ENCODE measurements around the gene MIB1.

MIB1 gene

DNA sequence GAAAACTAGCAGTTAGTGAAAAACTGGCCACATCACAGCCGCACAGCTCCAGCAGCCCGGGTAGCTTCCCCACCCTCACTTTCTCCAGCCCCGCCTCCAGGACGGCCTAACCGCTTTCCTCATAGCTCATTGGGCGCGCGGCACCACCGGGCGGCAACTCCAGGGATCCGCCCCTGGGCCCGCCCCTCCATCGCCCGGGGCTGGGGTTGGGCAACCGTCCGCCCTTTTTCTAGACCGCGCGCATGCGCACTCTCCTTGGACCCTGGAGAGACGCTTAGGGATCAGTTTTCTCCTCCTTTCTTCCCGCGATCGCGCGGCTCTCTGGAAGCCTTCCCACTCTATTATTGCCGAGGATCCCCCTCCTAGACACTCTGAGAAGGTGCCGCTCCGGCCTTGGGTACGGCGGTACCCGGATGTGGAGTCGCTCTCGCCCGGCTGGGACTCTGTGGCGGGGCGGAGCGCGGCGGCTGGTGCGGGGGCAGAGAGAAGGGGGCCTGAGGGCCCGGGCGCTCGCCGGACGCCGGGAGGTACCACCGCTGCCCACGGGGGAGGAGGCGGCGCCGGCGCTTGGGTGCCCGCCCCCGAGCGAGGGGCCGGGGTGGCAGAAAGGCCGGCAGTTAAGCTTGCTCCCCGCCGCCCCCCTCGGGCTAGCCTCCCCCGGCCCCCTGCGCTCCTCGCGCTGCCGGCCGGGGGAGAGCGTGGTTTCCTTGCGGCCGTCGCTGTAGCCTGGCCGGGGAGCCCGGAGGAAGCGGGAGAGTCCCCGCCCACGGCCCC, at the start of gene MIB1:
MIB1 (plus strand) TSS at position 255 of the 774 bp plus-strand sequence. CDS start 792 bp downstream, outside the sequence.
- H3K9ac ChIP-seq (ENCODE audit: low read length) = peak within 1 kb of the TSS; percentile 88
- peak within 1 kb of the TSS; percentile 94 for H3K4me3 ChIP-seq (ENCODE audit: insufficient read depth, low read length, poor library complexity, severe bottlenecking)
- peak within 1 kb of the TSS; percentile 94 for H2AFZ ChIP-seq (ENCODE audit: low read depth, low read length, severe bottlenecking)
- no peaks in the 10 kb centered on the region for H3K36me3 ChIP-seq (ENCODE audit: low read length)
- no peaks in the 10 kb centered on the region for H3K9me3 ChIP-seq (ENCODE audit: insufficient read depth, low read length)
- no peaks in the 10 kb centered on the region for H3K9me2 ChIP-seq (replicated peaks; ENCODE audit: insufficient read depth, low read length)
- peak within 1 kb of the TSS; percentile 75 for H3K4me2 ChIP-seq (ENCODE audit: low read depth, low read length, poor library complexity, severe bottlenecking)
- no peaks in the 10 kb centered on the region for H3K27me3 ChIP-seq (ENCODE audit: low read length)
- peaks cover 19% of the 10 kb centered on the region; the same call in 1 of the 2 replicates for H3F3A ChIP-seq (ENCODE audit: insufficient read depth)
- peaks cover 43% of the 10 kb centered on the region for H3K79me2 ChIP-seq (ENCODE audit: insufficient read depth, low read length)
- peaks cover 23% of the 10 kb centered on the region; the same call in 1 of the 2 replicates for H4K20me1 ChIP-seq (ENCODE audit: low read depth, low read length)
- TF ChIP-seq EZH2phosphoT487 (conservative IDR thresholded peaks at IDR 0.05; ENCODE audit: low read length) = no peak
- TF ChIP-seq, protein P1, sequence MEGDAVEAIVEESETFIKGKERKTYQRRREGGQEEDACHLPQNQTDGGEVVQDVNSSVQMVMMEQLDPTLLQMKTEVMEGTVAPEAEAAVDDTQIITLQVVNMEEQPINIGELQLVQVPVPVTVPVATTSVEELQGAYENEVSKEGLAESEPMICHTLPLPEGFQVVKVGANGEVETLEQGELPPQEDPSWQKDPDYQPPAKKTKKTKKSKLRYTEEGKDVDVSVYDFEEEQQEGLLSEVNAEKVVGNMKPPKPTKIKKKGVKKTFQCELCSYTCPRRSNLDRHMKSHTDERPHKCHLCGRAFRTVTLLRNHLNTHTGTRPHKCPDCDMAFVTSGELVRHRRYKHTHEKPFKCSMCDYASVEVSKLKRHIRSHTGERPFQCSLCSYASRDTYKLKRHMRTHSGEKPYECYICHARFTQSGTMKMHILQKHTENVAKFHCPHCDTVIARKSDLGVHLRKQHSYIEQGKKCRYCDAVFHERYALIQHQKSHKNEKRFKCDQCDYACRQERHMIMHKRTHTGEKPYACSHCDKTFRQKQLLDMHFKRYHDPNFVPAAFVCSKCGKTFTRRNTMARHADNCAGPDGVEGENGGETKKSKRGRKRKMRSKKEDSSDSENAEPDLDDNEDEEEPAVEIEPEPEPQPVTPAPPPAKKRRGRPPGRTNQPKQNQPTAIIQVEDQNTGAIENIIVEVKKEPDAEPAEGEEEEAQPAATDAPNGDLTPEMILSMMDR (IDR thresholded peaks at IDR 0.05; ENCODE audit: insufficient read depth, low read length, poor library complexity, severe bottlenecking) = no peak
- peak within 1 kb of the TSS; percentile 80 for H3K27ac ChIP-seq (ENCODE audit: low read depth, low read length)

DNA sequence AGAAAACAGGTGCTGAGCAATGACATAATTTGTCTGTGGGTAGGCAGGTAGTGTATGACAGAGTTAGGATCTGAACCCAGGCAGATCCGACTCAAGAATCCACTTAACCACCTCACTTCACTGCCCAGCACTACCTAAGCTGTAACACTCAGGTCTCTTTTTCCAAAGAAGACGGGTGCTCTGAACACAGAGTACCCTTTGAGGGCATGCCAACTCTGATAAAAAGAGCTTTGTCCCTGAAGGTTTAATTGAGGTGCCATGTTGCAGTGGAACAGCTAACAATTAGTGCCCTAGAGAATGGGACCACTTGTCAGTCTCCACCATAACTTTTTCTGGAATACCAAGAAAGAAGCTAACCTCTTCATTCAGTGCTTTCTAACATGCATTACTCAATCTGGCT, 47.3 kb upstream of the MIB1 start:
- H3K9me3 ChIP-seq (ENCODE audit: insufficient read depth, low read length) = no peaks in the 10 kb centered on the region
- no peak overlapping the region for H2AFZ ChIP-seq (ENCODE audit: low read depth, low read length, severe bottlenecking)
- H3K4me2 ChIP-seq (ENCODE audit: low read depth, low read length, poor library complexity, severe bottlenecking) = no peak overlapping the region
- H3K36me3 ChIP-seq (ENCODE audit: low read length) = peaks cover 58% of the 10 kb centered on the region
- H3K4me3 ChIP-seq (ENCODE audit: insufficient read depth, low read length, poor library complexity, severe bottlenecking) = no peak overlapping the region
- H3K27ac ChIP-seq (ENCODE audit: low read depth, low read length) = no peak overlapping the region
- H3F3A ChIP-seq (ENCODE audit: insufficient read depth) = peaks cover 38% of the 10 kb centered on the region
- H3K9ac ChIP-seq (ENCODE audit: low read length) = no peak overlapping the region
- TF ChIP-seq, protein P1 (IDR thresholded peaks at IDR 0.05; ENCODE audit: insufficient read depth, low read length, poor library complexity, severe bottlenecking) = no peak
- TF ChIP-seq EZH2phosphoT487 (conservative IDR thresholded peaks at IDR 0.05; ENCODE audit: low read length) = no peak
- H3K79me2 ChIP-seq (ENCODE audit: insufficient read depth, low read length) = peaks cover 52% of the 10 kb centered on the region
- no peaks in the 10 kb centered on the region for H3K9me2 ChIP-seq (replicated peaks; ENCODE audit: insufficient read depth, low read length)
- H3K27me3 ChIP-seq (ENCODE audit: low read length) = no peaks in the 10 kb centered on the region
- H4K20me1 ChIP-seq (ENCODE audit: low read depth, low read length) = no peaks in the 10 kb centered on the region

DNA sequence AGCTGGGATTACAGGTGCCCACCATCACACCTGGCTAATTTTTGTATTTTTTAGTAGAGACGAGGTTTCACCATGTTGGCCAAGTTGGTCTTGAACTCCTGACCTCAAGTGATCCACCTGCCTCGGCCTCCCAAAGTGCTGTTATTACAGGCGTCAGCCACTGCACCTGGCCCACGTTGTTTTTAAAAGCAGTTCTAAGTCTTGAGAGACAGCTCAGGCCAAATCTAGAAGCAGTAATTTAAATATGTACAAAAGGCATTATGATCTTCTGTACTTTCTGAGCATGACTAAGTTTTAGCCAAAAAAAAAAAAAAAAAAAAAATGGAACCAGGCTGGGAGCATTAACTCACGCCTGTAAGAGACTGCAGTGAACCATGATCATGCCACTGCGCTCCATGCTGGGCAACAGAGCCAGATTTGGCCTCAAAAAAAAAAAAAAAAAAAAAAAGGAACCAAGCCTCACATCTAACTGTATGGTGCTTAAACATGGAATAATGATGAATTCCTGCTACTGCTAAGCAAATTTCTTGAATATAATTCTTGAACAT, 40.0 kb upstream of the MIB1 start:
- Histone ChIP-seq H3K36me3 (ENCODE audit: low read length) (peaks cover 32% of the 10 kb centered on the region; the same call in 1 of the 2 replicates), H3K4me2 (ENCODE audit: low read depth, low read length, poor library complexity, severe bottlenecking) (peak overlapping the region; percentile 71), H3K27ac (ENCODE audit: low read depth, low read length) (peak overlapping the region; percentile 87)

More for the DNA sequence above, 40.0 kb upstream of the MIB1 start:
- Histone ChIP-seq H3F3A (ENCODE audit: insufficient read depth) (peaks cover 33% of the 10 kb centered on the region), H3K9ac (ENCODE audit: low read length) (no peak overlapping the region), H4K20me1 (ENCODE audit: low read depth, low read length) (no peaks in the 10 kb centered on the region), H3K79me2 (ENCODE audit: insufficient read depth, low read length) (peaks cover 48% of the 10 kb centered on the region), H3K27me3 (ENCODE audit: low read length) (no peaks in the 10 kb centered on the region), H3K4me3 (ENCODE audit: insufficient read depth, low read length, poor library complexity, severe bottlenecking) (no peak overlapping the region), H3K9me3 (ENCODE audit: insufficient read depth, low read length) (no peaks in the 10 kb centered on the region), H2AFZ (ENCODE audit: low read depth, low read length, severe bottlenecking) (no peak overlapping the region), H3K9me2 (replicated peaks; ENCODE audit: insufficient read depth, low read length) (no peaks in the 10 kb centered on the region)
- no peak for TF ChIP-seq EZH2phosphoT487 (conservative IDR thresholded peaks at IDR 0.05; ENCODE audit: low read length)
- TF ChIP-seq, protein P1 (IDR thresholded peaks at IDR 0.05; ENCODE audit: insufficient read depth, low read length, poor library complexity, severe bottlenecking) = no peak

All from SU-DHL-6 (cell line).